Skin of body (tissue), 2 donors: ENCODE measurements around the gene PLCL2. TPM values are rescaled to one million over a fixed set of nuclear protein-coding genes. Genes with fewer than 3 reads are reported as not detected.

Source experiments
- DNase-seq: peaks from one replicate; lab custom pipeline; 2025; lab: John Stamatoyannopoulos, UW
- total RNA-seq: library from RNA; depleted of rRNA; stranded (reverse); fragments of >200 nt; gene quantifications from one replicate; pipeline ENCODE4 v1.2.3, GENCODE V29; 2014

The PLCL2 gene
- total RNA-seq, 1 donor from 2014 or later: 18.6 TPM

- no peak for DNase-seq
Measured at GRCh38 chr3:16865335-16865734, 19.4 kb upstream of the PLCL2 start.

GRCh38 chr3:16866571-16866970 lies 18.2 kb upstream of the PLCL2 start:
- DNase-seq: no peak

- no peak for DNase-seq
Measured at GRCh38 chr3:16868513-16868912, 16.2 kb upstream of the PLCL2 start.

GRCh38 chr3:16869261-16870005 lies 15.3 kb upstream of the PLCL2 start:
- no peak for DNase-seq

- DNase-seq: no peak
Measured at GRCh38 chr3:16871915-16872842, 12.6 kb upstream of the PLCL2 start.

- DNase-seq: no peak
Measured at GRCh38 chr3:16873872-16874271, 10.9 kb upstream of the PLCL2 start.

- DNase-seq: no peak
Measured at GRCh38 chr3:16875876-16876550, 8.7 kb upstream of the PLCL2 start.

GRCh38 chr3:16877505-16877904 lies 7.2 kb upstream of the PLCL2 start:
- DNase-seq: no peak

- DNase-seq: no peak
Measured at GRCh38 chr3:16877911-16878310, 6.8 kb upstream of the PLCL2 start.

- no peak for DNase-seq
Measured at GRCh38 chr3:16881896-16882630, 2.7 kb upstream of the PLCL2 start.

- peak; percentile 21 for DNase-seq
Measured at GRCh38 chr3:16883057-16883722, 1.6 kb upstream of the PLCL2 start.

- DNase-seq: no peak
Measured at GRCh38 chr3:16883723-16884083, 1.1 kb upstream of the PLCL2 start.

- peak; percentile 8 for DNase-seq
Measured at GRCh38 chr3:16884084-16884747, 539 bp upstream of the PLCL2 start.

GRCh38 chr3:16885593-16886302 lies 993 bp downstream of the PLCL2 start:
- DNase-seq: no peak

GRCh38 chr3:16886303-16886683 lies 1.5 kb downstream of the PLCL2 start:
- DNase-seq: no peak

GRCh38 chr3:16887130-16887529 lies 2.4 kb downstream of the PLCL2 start:
- no peak for DNase-seq

GRCh38 chr3:16888356-16888755 lies 3.6 kb downstream of the PLCL2 start:
- DNase-seq: no peak

GRCh38 chr3:16888785-16889607 lies 4.2 kb downstream of the PLCL2 start:
- no peak for DNase-seq
